HepG2 (cell line): ENCODE measurements around the gene LBR. TPM values are rescaled to one million over a fixed set of nuclear protein-coding genes. Genes with fewer than 3 reads are reported as not detected.

Experiments
- FOXP1 ChIP-seq, 2 experiments: fragments of 450-650 bp in 1 of 2; IDR thresholded peaks; 2 replicates each; pipeline ENCODE4 v1.6.1; 2017 to 2018; ENCODE audit warnings: antibody characterized with exemption in 1 of 2
- SRY ChIP-seq: sonication (generic); formaldehyde crosslinking; IDR thresholded peaks from 2 replicates; pipeline ENCODE4 v1.8.0; 2022; ENCODE audit warnings: mild to moderate bottlenecking, missing genetic modification reagents
- TBX2 ChIP-seq: sonication (generic); formaldehyde crosslinking; IDR thresholded peaks from 2 replicates; pipeline ENCODE4 v1.5.0; 2020; ENCODE audit warnings: missing genetic modification reagents, mild to moderate bottlenecking, borderline replicate concordance
- ZBTB7A ChIP-seq: sonication (generic); formaldehyde crosslinking; IDR thresholded peaks from 2 replicates; pipeline ENCODE4 v1.8.0; 2022; ENCODE audit warnings: mild to moderate bottlenecking, missing genetic modification reagents
- ZMYM4 ChIP-seq: sonication (generic); formaldehyde crosslinking; IDR thresholded peaks from 2 replicates; pipeline ENCODE4 v1.8.1; 2023; ENCODE audit warnings: mild to moderate bottlenecking, missing genetic modification reagents
- ZNF605 ChIP-seq: sonication (generic); formaldehyde crosslinking; IDR thresholded peaks from 2 replicates; pipeline ENCODE4 v1.8.0; 2022; ENCODE audit warnings: mild to moderate bottlenecking, missing genetic modification reagents
- ZNF879 ChIP-seq: sonication (generic); formaldehyde crosslinking; IDR thresholded peaks from 2 replicates; pipeline ENCODE4 v1.8.1; 2023; ENCODE audit warnings: missing genetic modification reagents
- ZNF883 ChIP-seq: sonication (generic); formaldehyde crosslinking; IDR thresholded peaks from 2 replicates; pipeline ENCODE4 v1.5.1; 2020; ENCODE audit warnings: mild to moderate bottlenecking, missing genetic modification reagents; ENCODE audit errors: not compliant biosample characterization
- ZSCAN25 ChIP-seq: sonication (generic); formaldehyde crosslinking; IDR thresholded peaks from 2 replicates; pipeline ENCODE4 v1.8.0; 2022; ENCODE audit warnings: mild to moderate bottlenecking, missing genetic modification reagents
- polyA plus RNA-seq, 8 experiments: library from polyadenylated mRNA; depleted of rRNA in 3 of 8; stranded (reverse) in 7 of 8; unstranded in 1 of 8; fragments of >200 nt; fragmentation: Illumina TruSeq in 4 of 8; extraction: Trizol in 4 of 8; gene quantifications; 2 replicates each; pipeline versions ENCODE4 v1.2.1 to v1.2.3, GENCODE V29; 2011 to 2016; ENCODE audit warnings: low read depth in 4 of 8, missing spikeins in 1 of 8, mixed read lengths in 1 of 8; ENCODE audit not compliant: insufficient read depth in 1 of 8
- total RNA-seq, 5 experiments: library from RNA; depleted of rRNA; stranded (reverse); fragments of >200 nt; fragmentation: Illumina TruSeq; extraction: Trizol; gene quantifications; 2 replicates each; pipeline ENCODE4 v1.2.3, GENCODE V29; 2016; ENCODE audit warnings: low read depth in 1 of 5
- TF ChIP-seq, protein P1 (sequence below): sonication (generic); formaldehyde crosslinking; IDR thresholded peaks from 2 replicates; pipeline ENCODE4 v1.5.1; 2020; ENCODE audit warnings: mild to moderate bottlenecking, missing genetic modification reagents, moderate library complexity
- TF ChIP-seq, protein P2 (sequence below): sonication (generic); formaldehyde crosslinking; IDR thresholded peaks from 2 replicates; pipeline ENCODE4 v1.8.1; 2023; ENCODE audit warnings: mild to moderate bottlenecking, inconsistent platforms, moderate library complexity, missing genetic modification reagents, borderline replicate concordance
- TF ChIP-seq, protein P3 (sequence below): sonication (generic); formaldehyde crosslinking; IDR thresholded peaks from 2 replicates; pipeline ENCODE4 v1.4.0; 2020; ENCODE audit warnings: missing genetic modification reagents
- TF ChIP-seq, protein P4 (sequence below): IDR thresholded peaks from 2 replicates; pipeline ENCODE4 v1.6.1; 2018; ENCODE audit warnings: missing genetic modification reagents, mild to moderate bottlenecking, missing compliant biosample characterization
- TF ChIP-seq, protein P5 (sequence below): sonication (generic); formaldehyde crosslinking; conservative IDR thresholded peaks from 2 replicates; pipeline ENCODE4 v1.5.0; 2020; ENCODE audit warnings: missing genetic modification reagents
- TF ChIP-seq, protein P6 (sequence below): sonication (generic); formaldehyde crosslinking; IDR thresholded peaks from 2 replicates; pipeline ENCODE4 v1.5.1; 2020; ENCODE audit warnings: missing genetic modification reagents, mild to moderate bottlenecking, borderline replicate concordance

Gene LBR
- total and polyA plus RNA-seq, 2 of the 13 experiments (the other 11 are each of a cell fraction or from before 2014, with no cell fraction given) = 38.9 to 76.7 TPM

DNA sequence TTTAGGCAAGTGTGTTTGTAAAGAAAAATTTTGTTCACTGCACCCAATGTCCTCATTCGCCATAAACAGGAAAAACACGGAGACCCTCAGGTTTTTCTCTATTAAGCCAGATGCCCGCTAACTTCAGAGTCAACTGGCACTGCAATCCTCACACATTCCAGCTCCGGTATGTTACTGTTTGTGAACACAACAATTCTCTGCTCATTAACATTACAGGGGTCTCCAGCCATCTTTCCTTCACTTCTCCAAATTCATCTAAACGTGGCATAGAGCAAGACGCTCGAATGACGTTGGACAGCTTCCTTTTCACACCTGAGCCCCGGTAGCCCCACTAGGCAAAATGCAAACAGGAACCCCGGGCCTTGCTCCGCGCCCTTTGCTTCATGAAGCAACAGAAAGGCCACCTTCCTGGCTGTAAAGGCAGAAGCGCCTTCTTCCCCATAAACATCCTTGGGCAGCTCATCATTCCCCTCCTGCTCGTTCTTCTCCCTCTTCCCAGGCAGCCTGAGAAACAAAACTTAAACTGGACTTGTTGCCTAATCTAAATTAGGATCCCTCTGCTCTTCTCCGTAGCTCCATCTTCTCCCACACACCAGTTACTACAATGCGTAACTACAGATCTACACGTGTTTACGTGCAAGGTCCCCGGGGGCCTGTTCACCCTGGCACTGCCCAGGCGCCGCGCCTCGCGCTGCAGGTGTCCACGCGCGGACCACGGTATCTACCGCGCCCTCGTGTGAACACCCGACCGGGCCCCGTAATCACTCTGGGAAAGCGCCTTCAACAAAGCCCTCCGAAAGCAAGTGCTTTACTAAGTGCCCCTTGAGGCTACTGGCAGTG is 1.2 kb downstream of the LBR start (continued):
- TF ChIP-seq, protein P1, sequence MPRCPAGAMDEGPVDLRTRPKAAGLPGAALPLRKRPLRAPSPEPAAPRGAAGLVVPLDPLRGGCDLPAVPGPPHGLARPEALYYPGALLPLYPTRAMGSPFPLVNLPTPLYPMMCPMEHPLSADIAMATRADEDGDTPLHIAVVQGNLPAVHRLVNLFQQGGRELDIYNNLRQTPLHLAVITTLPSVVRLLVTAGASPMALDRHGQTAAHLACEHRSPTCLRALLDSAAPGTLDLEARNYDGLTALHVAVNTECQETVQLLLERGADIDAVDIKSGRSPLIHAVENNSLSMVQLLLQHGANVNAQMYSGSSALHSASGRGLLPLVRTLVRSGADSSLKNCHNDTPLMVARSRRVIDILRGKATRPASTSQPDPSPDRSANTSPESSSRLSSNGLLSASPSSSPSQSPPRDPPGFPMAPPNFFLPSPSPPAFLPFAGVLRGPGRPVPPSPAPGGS = 0 out of 2 replicates have a peak, but pooled peaks have one; percentile 17
- TF ChIP-seq, protein P2, sequence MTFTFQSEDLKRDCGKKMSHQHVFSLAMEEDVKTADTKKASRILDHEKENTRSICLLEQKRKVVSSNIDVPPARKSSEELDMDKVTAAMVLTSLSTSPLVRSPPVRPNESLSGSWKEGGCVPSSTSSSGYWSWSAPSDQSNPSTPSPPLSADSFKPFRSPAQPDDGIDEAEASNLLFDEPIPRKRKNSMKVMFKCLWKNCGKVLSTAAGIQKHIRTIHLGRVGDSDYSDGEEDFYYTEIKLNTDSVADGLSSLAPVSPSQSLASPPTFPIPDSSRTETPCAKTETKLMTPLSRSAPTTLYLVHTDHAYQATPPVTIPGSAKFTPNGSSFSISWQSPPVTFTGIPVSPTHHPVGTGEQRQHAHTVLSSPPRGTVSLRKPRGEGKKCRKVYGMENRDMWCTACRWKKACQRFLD (CRISPR knock-in tag) = 0 out of 2 replicates have a peak, but pooled peaks have one; percentile 73
- TF ChIP-seq ZNF879 (CRISPR knock-in tag) = no peak
- peak; percentile 42; the same call in 1 of the 2 replicates for TF ChIP-seq TBX2 (CRISPR knock-in tag)
- TF ChIP-seq, protein P3, sequence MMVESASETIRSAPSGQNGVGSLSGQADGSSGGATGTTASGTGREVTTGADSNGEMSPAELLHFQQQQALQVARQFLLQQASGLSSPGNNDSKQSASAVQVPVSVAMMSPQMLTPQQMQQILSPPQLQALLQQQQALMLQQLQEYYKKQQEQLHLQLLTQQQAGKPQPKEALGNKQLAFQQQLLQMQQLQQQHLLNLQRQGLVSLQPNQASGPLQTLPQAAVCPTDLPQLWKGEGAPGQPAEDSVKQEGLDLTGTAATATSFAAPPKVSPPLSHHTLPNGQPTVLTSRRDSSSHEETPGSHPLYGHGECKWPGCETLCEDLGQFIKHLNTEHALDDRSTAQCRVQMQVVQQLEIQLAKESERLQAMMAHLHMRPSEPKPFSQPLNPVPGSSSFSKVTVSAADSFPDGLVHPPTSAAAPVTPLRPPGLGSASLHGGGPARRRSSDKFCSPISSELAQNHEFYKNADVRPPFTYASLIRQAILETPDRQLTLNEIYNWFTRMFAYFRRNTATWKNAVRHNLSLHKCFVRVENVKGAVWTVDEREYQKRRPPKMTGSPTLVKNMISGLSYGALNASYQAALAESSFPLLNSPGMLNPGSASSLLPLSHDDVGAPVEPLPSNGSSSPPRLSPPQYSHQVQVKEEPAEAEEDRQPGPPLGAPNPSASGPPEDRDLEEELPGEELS (CRISPR knock-in tag) = 0 out of 2 replicates have a peak, but pooled peaks have one; percentile 19
- 0 out of 2 replicates have a peak, but pooled peaks have one; percentile 44 for TF ChIP-seq ZSCAN25
- TF ChIP-seq ZNF605 (CRISPR knock-in tag) = peak; percentile 89; the same call in 1 of the 2 replicates
- TF ChIP-seq, protein P4, sequence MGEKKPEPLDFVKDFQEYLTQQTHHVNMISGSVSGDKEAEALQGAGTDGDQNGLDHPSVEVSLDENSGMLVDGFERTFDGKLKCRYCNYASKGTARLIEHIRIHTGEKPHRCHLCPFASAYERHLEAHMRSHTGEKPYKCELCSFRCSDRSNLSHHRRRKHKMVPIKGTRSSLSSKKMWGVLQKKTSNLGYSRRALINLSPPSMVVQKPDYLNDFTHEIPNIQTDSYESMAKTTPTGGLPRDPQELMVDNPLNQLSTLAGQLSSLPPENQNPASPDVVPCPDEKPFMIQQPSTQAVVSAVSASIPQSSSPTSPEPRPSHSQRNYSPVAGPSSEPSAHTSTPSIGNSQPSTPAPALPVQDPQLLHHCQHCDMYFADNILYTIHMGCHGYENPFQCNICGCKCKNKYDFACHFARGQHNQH (CRISPR knock-in tag) = no peak
- TF ChIP-seq, protein P5, sequence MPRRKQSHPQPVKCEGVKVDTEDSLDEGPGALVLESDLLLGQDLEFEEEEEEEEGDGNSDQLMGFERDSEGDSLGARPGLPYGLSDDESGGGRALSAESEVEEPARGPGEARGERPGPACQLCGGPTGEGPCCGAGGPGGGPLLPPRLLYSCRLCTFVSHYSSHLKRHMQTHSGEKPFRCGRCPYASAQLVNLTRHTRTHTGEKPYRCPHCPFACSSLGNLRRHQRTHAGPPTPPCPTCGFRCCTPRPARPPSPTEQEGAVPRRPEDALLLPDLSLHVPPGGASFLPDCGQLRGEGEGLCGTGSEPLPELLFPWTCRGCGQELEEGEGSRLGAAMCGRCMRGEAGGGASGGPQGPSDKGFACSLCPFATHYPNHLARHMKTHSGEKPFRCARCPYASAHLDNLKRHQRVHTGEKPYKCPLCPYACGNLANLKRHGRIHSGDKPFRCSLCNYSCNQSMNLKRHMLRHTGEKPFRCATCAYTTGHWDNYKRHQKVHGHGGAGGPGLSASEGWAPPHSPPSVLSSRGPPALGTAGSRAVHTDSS (CRISPR knock-in tag) = no peak
- TF ChIP-seq SRY (CRISPR knock-in tag) = 0 out of 2 replicates have a peak, but pooled peaks have one; percentile 66
- TF ChIP-seq ZBTB7A = 0 out of 2 replicates have a peak, but pooled peaks have one; percentile 52
- TF ChIP-seq ZNF883 (CRISPR knock-in tag) = peak; percentile 81
- TF ChIP-seq ZMYM4 = no peak
- TF ChIP-seq FOXP1 (IDR thresholded peaks at IDR 0.05) = no peak
- TF ChIP-seq FOXP1 (CRISPR knock-in tag; IDR thresholded peaks at IDR 0.05) = no peak
- TF ChIP-seq, protein P6, sequence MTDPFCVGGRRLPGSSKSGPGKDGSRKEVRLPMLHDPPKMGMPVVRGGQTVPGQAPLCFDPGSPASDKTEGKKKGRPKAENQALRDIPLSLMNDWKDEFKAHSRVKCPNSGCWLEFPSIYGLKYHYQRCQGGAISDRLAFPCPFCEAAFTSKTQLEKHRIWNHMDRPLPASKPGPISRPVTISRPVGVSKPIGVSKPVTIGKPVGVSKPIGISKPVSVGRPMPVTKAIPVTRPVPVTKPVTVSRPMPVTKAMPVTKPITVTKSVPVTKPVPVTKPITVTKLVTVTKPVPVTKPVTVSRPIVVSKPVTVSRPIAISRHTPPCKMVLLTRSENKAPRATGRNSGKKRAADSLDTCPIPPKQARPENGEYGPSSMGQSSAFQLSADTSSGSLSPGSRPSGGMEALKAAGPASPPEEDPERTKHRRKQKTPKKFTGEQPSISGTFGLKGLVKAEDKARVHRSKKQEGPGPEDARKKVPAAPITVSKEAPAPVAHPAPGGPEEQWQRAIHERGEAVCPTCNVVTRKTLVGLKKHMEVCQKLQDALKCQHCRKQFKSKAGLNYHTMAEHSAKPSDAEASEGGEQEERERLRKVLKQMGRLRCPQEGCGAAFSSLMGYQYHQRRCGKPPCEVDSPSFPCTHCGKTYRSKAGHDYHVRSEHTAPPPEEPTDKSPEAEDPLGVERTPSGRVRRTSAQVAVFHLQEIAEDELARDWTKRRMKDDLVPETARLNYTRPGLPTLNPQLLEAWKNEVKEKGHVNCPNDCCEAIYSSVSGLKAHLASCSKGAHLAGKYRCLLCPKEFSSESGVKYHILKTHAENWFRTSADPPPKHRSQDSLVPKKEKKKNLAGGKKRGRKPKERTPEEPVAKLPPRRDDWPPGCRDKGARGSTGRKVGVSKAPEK (CRISPR knock-in tag) = 0 out of 2 replicates have a peak, but pooled peaks have one; percentile 39
